ENCODE data around the gene TAGAP. TPM values are rescaled to one million over a fixed set of nuclear protein-coding genes. Genes with fewer than 3 reads are reported as not detected.

Gene TAGAP
- total and polyA plus RNA-seq, 12 donors = 1.00 to 7.3 (median 3.1) TPM

- H3K27me3 ChIP-seq = no peaks in the 10 kb centered on the region
- intact Hi-C loops (cut with DNase I) = no loop called here
- WGBS, 4 donors = 46 to 56% (median 52%) methylated on average over 2 of the region's 2 CpGs
Measured at GRCh38 chr6:159074876-159075275, 30.1 kb upstream of the TAGAP start.

DNA sequence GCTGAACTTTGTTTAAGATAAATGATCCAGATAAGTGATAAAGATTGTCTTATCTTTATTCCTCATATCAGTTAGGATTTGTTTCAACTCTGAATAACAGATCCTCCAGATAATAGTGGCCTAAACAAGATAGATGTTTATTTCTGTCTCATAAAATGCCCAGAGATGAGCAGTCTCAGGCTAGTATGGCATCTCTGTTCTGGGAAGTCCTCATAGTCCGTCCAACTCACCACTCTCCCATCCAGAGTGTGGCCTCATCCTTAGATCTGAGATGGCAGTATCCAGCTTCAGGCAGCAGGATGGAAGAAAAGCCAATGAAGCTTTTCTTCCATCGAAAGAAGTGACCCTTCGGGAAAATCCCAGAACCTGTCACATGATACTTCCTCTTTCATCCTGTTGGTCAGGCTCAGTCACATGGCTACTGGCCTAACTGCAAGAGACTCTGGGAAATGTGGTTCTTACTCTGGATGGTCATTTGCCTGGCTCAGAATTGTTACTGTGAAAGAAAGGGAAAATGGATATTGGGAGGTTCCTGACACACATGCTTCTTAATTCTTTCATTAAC, 29.4 kb upstream of the TAGAP start:
- Histone ChIP-seq H3K27ac (peak overlapping the region in 4 of 5 donors; percentile 5 to 78 (median 60)), H3K4me3 (peak overlapping the region in 1 of 4 donors; percentile 54), H3K9me3 (replicated peaks in 1 of 3) (no peaks in the 10 kb centered on the region), H3K4me1 (replicated peaks in 1 of 2) (peaks cover 0 to 15% of the 10 kb centered on the region in 2 donors), H3K27me3 (no peaks in the 10 kb centered on the region), H3K36me3 (replicated peaks in 1 of 2) (no peaks in the 10 kb centered on the region)
- WGBS, 4 donors = 10 to 63% (median 20%) methylated on average over 1 to 3 of the region's 3 CpGs
- intact Hi-C loops (cut with DNase I) = no loop called here
- TF ChIP-seq POLR2A (IDR thresholded peaks at IDR 0.05) = peak in 1 of 2 donors; percentile 44
- TF ChIP-seq, protein P1, sequence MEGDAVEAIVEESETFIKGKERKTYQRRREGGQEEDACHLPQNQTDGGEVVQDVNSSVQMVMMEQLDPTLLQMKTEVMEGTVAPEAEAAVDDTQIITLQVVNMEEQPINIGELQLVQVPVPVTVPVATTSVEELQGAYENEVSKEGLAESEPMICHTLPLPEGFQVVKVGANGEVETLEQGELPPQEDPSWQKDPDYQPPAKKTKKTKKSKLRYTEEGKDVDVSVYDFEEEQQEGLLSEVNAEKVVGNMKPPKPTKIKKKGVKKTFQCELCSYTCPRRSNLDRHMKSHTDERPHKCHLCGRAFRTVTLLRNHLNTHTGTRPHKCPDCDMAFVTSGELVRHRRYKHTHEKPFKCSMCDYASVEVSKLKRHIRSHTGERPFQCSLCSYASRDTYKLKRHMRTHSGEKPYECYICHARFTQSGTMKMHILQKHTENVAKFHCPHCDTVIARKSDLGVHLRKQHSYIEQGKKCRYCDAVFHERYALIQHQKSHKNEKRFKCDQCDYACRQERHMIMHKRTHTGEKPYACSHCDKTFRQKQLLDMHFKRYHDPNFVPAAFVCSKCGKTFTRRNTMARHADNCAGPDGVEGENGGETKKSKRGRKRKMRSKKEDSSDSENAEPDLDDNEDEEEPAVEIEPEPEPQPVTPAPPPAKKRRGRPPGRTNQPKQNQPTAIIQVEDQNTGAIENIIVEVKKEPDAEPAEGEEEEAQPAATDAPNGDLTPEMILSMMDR (IDR thresholded peaks at IDR 0.05) = no peak
- DNase-seq = peak; percentile 50 to 78 (median 68)

More at GRCh38 chr6:159074876-159075275, 30.1 kb upstream of the TAGAP start:
- Histone ChIP-seq H3K4me1 (replicated peaks in 1 of 2) (peaks cover 0 to 15% of the 10 kb centered on the region in 2 donors), H3K4me3 (no peak overlapping the region), H3K9me3 (replicated peaks in 1 of 3) (no peaks in the 10 kb centered on the region), H3K36me3 (replicated peaks in 1 of 2) (no peaks in the 10 kb centered on the region), H3K27ac (no peak overlapping the region)
- TF ChIP-seq, protein P1 (IDR thresholded peaks at IDR 0.05) = no peak
- no peak for TF ChIP-seq POLR2A (IDR thresholded peaks at IDR 0.05)
- no peak for DNase-seq

- peak in 1 of 7 donors; percentile 4 for DNase-seq
- Histone ChIP-seq H3K27me3 (no peaks in the 10 kb centered on the region), H3K4me3 (peak overlapping the region in 1 of 4 donors; percentile 54), H3K9me3 (replicated peaks in 1 of 3) (no peaks in the 10 kb centered on the region), H3K36me3 (replicated peaks in 1 of 2) (no peaks in the 10 kb centered on the region), H3K27ac (peak overlapping the region in 1 of 5 donors; percentile 71), H3K4me1 (replicated peaks in 1 of 2) (peaks cover 0 to 15% of the 10 kb centered on the region in 2 donors)
- TF ChIP-seq POLR2A (IDR thresholded peaks at IDR 0.05) = no peak
- TF ChIP-seq, protein P1 (IDR thresholded peaks at IDR 0.05) = no peak
- WGBS, 4 donors = 90% methylated on average over 7 of the region's 7 CpGs
- intact Hi-C loops (cut with DNase I) = no loop called here
Measured at GRCh38 chr6:159071843-159072769, 27.3 kb upstream of the TAGAP start.

DNA sequence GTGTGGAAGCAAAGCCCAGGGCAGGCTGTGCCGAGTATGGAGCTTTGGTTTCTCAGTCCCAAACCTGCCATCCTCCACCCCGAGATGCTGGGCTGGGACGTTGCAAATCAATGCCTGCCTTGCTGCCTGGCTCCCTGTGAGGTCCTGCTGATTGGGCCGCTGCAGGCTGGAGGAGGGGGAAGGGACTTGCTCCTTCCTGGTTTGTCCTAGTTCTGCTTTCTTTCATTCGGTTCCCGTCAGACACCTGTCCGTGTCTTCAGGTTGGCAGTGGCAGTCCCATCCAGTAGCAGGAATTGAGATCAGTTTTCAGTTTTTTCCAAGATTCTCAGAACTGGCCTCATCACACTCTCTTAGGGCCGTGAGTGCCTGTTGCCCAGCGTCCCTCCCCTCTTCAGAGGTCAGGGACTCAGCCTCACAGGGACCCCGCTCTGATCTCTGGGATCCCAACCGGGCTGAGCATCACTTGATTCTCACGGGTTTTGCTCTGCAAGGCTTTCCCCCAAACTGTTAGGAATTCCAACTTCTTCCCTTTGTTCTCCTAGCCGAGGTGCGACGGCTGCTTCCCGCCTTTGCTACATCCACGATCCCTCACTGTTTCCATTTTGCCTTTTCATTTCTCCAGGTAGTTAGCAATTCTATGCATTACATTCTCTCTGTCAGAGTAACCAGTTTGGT, 24.2 kb upstream of the TAGAP start:
- Histone ChIP-seq H3K4me3 (no peak overlapping the region), H3K27ac (no peak overlapping the region), H3K27me3 (no peaks in the 10 kb centered on the region), H3K4me1 (replicated peaks in 1 of 2) (peaks cover 0 to 14% of the 10 kb centered on the region in 2 donors), H3K9me3 (replicated peaks in 1 of 3) (no peaks in the 10 kb centered on the region), H3K36me3 (replicated peaks in 1 of 2) (no peaks in the 10 kb centered on the region)
- WGBS, 4 donors = 64 to 85% (median 67%) methylated on average over 16 to 17 of the region's 17 CpGs
- intact Hi-C loops (cut with DNase I) = no loop called here
- TF ChIP-seq, protein P1 (IDR thresholded peaks at IDR 0.05) = no peak
- TF ChIP-seq POLR2A (IDR thresholded peaks at IDR 0.05) = no peak
- DNase-seq = peak in 1 of 7 donors; percentile 11

Measured in adrenal gland (tissue), 12 donors.